HepG2 (cell line): Measurements from ENCODE around the gene GNB4. TPM values are rescaled to one million over a fixed set of nuclear protein-coding genes. Genes with fewer than 3 reads are reported as not detected.
A peak's percentile ranks its signal among the peaks of the same experiment; 100 is the strongest.

Experiments used
- ATF3 ChIP-seq: sonication (generic); formaldehyde crosslinking; IDR thresholded peaks from 2 replicates; pipeline ENCODE4 v1.4.0; 2020; ENCODE audit warnings: missing genetic modification reagents
- BORCS8-MEF2B ChIP-seq: sonication (generic); formaldehyde crosslinking; IDR thresholded peaks from 2 replicates; pipeline ENCODE4 v1.8.0; 2022; ENCODE audit warnings: mild to moderate bottlenecking, missing genetic modification reagents
- BRD4 ChIP-seq: sonication (generic); formaldehyde crosslinking; IDR thresholded peaks from 2 replicates; pipeline ENCODE4 v1.4.0; 2020; ENCODE audit warnings: missing genetic modification reagents
- CHCHD3 ChIP-seq: sonication (generic); formaldehyde crosslinking; IDR thresholded peaks from 2 replicates; pipeline ENCODE4 v1.8.0; 2022; ENCODE audit warnings: mild to moderate bottlenecking, missing genetic modification reagents, moderate library complexity
- DMAP1 ChIP-seq: IDR thresholded peaks from 2 replicates; pipeline ENCODE4 v1.6.1; 2016
- ELF4 ChIP-seq: sonication (generic); formaldehyde crosslinking; IDR thresholded peaks from 2 replicates; pipeline ENCODE4 v1.5.0; 2020; ENCODE audit warnings: missing genetic modification reagents, mild to moderate bottlenecking, moderate library complexity, borderline replicate concordance
- EZH2 ChIP-seq: conservative IDR thresholded peaks from 2 replicates; pipeline ENCODE4 v1.6.1; 2012; ENCODE audit warnings: mild to moderate bottlenecking, low read depth, low read length, moderate library complexity
- IRF9 ChIP-seq: sonication (generic); formaldehyde crosslinking; IDR thresholded peaks from 2 replicates; pipeline ENCODE4 v1.8.0; 2022; ENCODE audit warnings: missing genetic modification reagents, mild to moderate bottlenecking, borderline replicate concordance
- MAF1 ChIP-seq: sonication (generic); formaldehyde crosslinking; IDR thresholded peaks from 2 replicates; pipeline ENCODE4 v1.5.0; 2020; ENCODE audit warnings: missing genetic modification reagents, borderline replicate concordance
- NFE2L1 ChIP-seq: sonication (generic); formaldehyde crosslinking; IDR thresholded peaks from 2 replicates; pipeline ENCODE4 v1.4.0; 2020; ENCODE audit warnings: missing genetic modification reagents, mild to moderate bottlenecking, borderline replicate concordance
- NFKB2 ChIP-seq: sonication (generic); formaldehyde crosslinking; IDR thresholded peaks from 2 replicates; pipeline ENCODE4 v1.4.0; 2020; ENCODE audit warnings: missing genetic modification reagents, borderline replicate concordance
- NFKBIZ ChIP-seq: IDR thresholded peaks from 2 replicates; pipeline ENCODE4 v1.6.1; 2018; ENCODE audit warnings: missing genetic modification reagents, missing compliant biosample characterization
- RARA ChIP-seq: IDR thresholded peaks from 2 replicates; pipeline ENCODE4 v1.6.1; 2016; ENCODE audit warnings: missing genetic modification reagents, missing compliant biosample characterization
- RCOR2 ChIP-seq: IDR thresholded peaks from 2 replicates; pipeline ENCODE4 v1.6.1; 2016; ENCODE audit warnings: missing biosample characterization, missing genetic modification reagents
- RFXANK ChIP-seq: IDR thresholded peaks from 2 replicates; pipeline ENCODE4 v1.6.1; 2016
- SIX1 ChIP-seq: sonication (generic); formaldehyde crosslinking; IDR thresholded peaks from 2 replicates; pipeline ENCODE4 v1.4.0; 2020; ENCODE audit warnings: missing genetic modification reagents, borderline replicate concordance
- TERF1 ChIP-seq: sonication (generic); formaldehyde crosslinking; IDR thresholded peaks from 2 replicates; pipeline ENCODE4 v1.8.0; 2022; ENCODE audit warnings: mild to moderate bottlenecking, missing genetic modification reagents, moderate library complexity
- TGIF2 ChIP-seq: IDR thresholded peaks from 2 replicates; pipeline ENCODE4 v1.6.1; 2016; ENCODE audit warnings: control low read depth, missing compliant biosample characterization
- YEATS2 ChIP-seq: sonication (generic); formaldehyde crosslinking; IDR thresholded peaks from 2 replicates; pipeline ENCODE4 v1.4.0; 2020; ENCODE audit warnings: missing genetic modification reagents, borderline replicate concordance
- ZBTB46 ChIP-seq: sonication (generic); formaldehyde crosslinking; IDR thresholded peaks from 2 replicates; pipeline ENCODE4 v1.4.0; 2020; ENCODE audit warnings: mild to moderate bottlenecking, missing genetic modification reagents, borderline replicate concordance
- ZFP36L1 ChIP-seq: sonication (generic); formaldehyde crosslinking; IDR thresholded peaks from 2 replicates; pipeline ENCODE4 v1.8.0; 2022; ENCODE audit warnings: mild to moderate bottlenecking, missing genetic modification reagents, moderate library complexity
- ZNF276 ChIP-seq: sonication (generic); formaldehyde crosslinking; IDR thresholded peaks from 2 replicates; pipeline ENCODE4 v1.4.0; 2020; ENCODE audit warnings: mild to moderate bottlenecking, low read depth, missing genetic modification reagents
- ZNF530 ChIP-seq: sonication (generic); formaldehyde crosslinking; IDR thresholded peaks from 2 replicates; pipeline ENCODE4 v1.5.0; 2020; ENCODE audit warnings: low read depth, mild to moderate bottlenecking, missing genetic modification reagents
- ZNF816 ChIP-seq: sonication (generic); formaldehyde crosslinking; IDR thresholded peaks from 2 replicates; pipeline ENCODE4 v1.8.0; 2022; ENCODE audit warnings: missing genetic modification reagents, mild to moderate bottlenecking, borderline replicate concordance
- polyA plus RNA-seq, 8 experiments: library from polyadenylated mRNA; depleted of rRNA in 3 of 8; stranded (reverse) in 7 of 8; unstranded in 1 of 8; fragments of >200 nt; fragmentation: Illumina TruSeq in 4 of 8; extraction: Trizol in 4 of 8; gene quantifications; 2 replicates each; pipeline versions ENCODE4 v1.2.1 to v1.2.3, GENCODE V29; 2011 to 2016; ENCODE audit warnings: low read depth in 4 of 8, missing spikeins in 1 of 8, mixed read lengths in 1 of 8; ENCODE audit not compliant: insufficient read depth in 1 of 8
- total RNA-seq, 5 experiments: library from RNA; depleted of rRNA; stranded (reverse); fragments of >200 nt; fragmentation: Illumina TruSeq; extraction: Trizol; gene quantifications; 2 replicates each; pipeline ENCODE4 v1.2.3, GENCODE V29; 2016; ENCODE audit warnings: low read depth in 1 of 5

GNB4 gene
- total and polyA plus RNA-seq, 2 of the 13 experiments (the other 11 are each of a cell fraction or from before 2014, with no cell fraction given): 0.07 to 0.13 TPM

- TF ChIP-seq TERF1: no peak
- TF ChIP-seq ZFP36L1 (CRISPR knock-in tag): no peak
- 0 out of 2 replicates have a peak, but pooled peaks have one; percentile 4 for TF ChIP-seq RARA
- no peak for TF ChIP-seq ATF3 (CRISPR knock-in tag)
- TF ChIP-seq ELF4 (CRISPR knock-in tag): no peak
- no peak for TF ChIP-seq ZNF816 (CRISPR knock-in tag)
- TF ChIP-seq YEATS2 (CRISPR knock-in tag): peak; percentile 71
- TF ChIP-seq RCOR2: no peak
- peak; percentile 28; the same call in 1 of the 2 replicates for TF ChIP-seq TGIF2 (CRISPR knock-in tag)
- TF ChIP-seq IRF9 (CRISPR knock-in tag): no peak
- TF ChIP-seq NFE2L1 (CRISPR knock-in tag): no peak
- no peak for TF ChIP-seq ZBTB46 (CRISPR knock-in tag)
- TF ChIP-seq BORCS8-MEF2B: peak; percentile 73
- 0 out of 2 replicates have a peak, but pooled peaks have one; percentile 82 for TF ChIP-seq MAF1
- no peak for TF ChIP-seq SIX1 (CRISPR knock-in tag)
- TF ChIP-seq ZNF530 (CRISPR knock-in tag): no peak
- TF ChIP-seq NFKBIZ (CRISPR knock-in tag): no peak
- TF ChIP-seq RFXANK (CRISPR knock-in tag): peak; percentile 38; the same call in 1 of the 2 replicates
- TF ChIP-seq EZH2: no peak
- 0 out of 2 replicates have a peak, but pooled peaks have one; percentile 37 for TF ChIP-seq BRD4 (CRISPR knock-in tag)
- TF ChIP-seq DMAP1 (CRISPR knock-in tag): peak; percentile 37; the same call in 1 of the 2 replicates
- no peak for TF ChIP-seq CHCHD3
- peak; percentile 51; the same call in 1 of the 2 replicates for TF ChIP-seq ZNF276
- TF ChIP-seq NFKB2 (CRISPR knock-in tag): 0 out of 2 replicates have a peak, but pooled peaks have one; percentile 59
Observed at GRCh38 chr3:179347345-179348194, 103.7 kb downstream of the GNB4 start, which contains the start of gene MFN1 (continued).
